ENCODE results near the gene KHDRBS2. TPM values are rescaled to one million over a fixed set of nuclear protein-coding genes. Genes with fewer than 3 reads are reported as not detected.

KHDRBS2 gene
- total RNA-seq, 1 experiment from 2014 or later = 1.2 TPM

GRCh38 chr6:62043084-62043483 is 242.9 kb downstream of the KHDRBS2 start:
- DNase-seq (ENCODE audit: low spot score) (no peak), ATAC-seq (no peak)
- H3K27me3 Mint-ChIP-seq (ENCODE audit: low read depth) = no peaks in the 10 kb centered on the region
- peaks cover 6% of the 10 kb centered on the region for H3K36me3 Mint-ChIP-seq
- H3K9me3 Mint-ChIP-seq = peaks cover 15% of the 10 kb centered on the region; the same call in 1 of the 2 replicates
- peaks cover 12% of the 10 kb centered on the region for H3K4me1 Mint-ChIP-seq
- H3K27ac Mint-ChIP-seq = no peak overlapping the region
- ChIA-PET CTCF (no interaction called here), POLR2A (no interaction called here)
- no peak overlapping the region for H3K4me3 Mint-ChIP-seq
- no peak for TF ChIP-seq FOXP4 (CRISPR knock-in tag; IDR thresholded peaks at IDR 0.05)
- no peak for TF ChIP-seq ZNF121 (CRISPR knock-in tag; IDR thresholded peaks at IDR 0.05)
- TF ChIP-seq HMGA2 (CRISPR knock-in tag; IDR thresholded peaks at IDR 0.05) = no peak
- no peak for TF ChIP-seq TEAD1 (CRISPR knock-in tag; IDR thresholded peaks at IDR 0.05)
- TF ChIP-seq NFE2L1 (CRISPR knock-in tag; IDR thresholded peaks at IDR 0.05) = no peak
- TF ChIP-seq CREB1 (CRISPR knock-in tag; IDR thresholded peaks at IDR 0.05) = no peak
- TF ChIP-seq ZBTB21 (CRISPR knock-in tag; IDR thresholded peaks at IDR 0.05; ENCODE audit: borderline replicate concordance) = no peak
- TF ChIP-seq JUN (CRISPR knock-in tag; IDR thresholded peaks at IDR 0.05) = no peak
- no peak for TF ChIP-seq ATF2 (CRISPR knock-in tag; IDR thresholded peaks at IDR 0.05; ENCODE audit: borderline replicate concordance, low read depth)
- TF ChIP-seq ZNF671 (CRISPR knock-in tag; IDR thresholded peaks at IDR 0.05) = no peak
- TF ChIP-seq GABPB1 (CRISPR knock-in tag; IDR thresholded peaks at IDR 0.05) = no peak
- no peak for TF ChIP-seq NR1H2 (CRISPR knock-in tag; IDR thresholded peaks at IDR 0.05)
- no peak for TF ChIP-seq ATF6 (CRISPR knock-in tag; IDR thresholded peaks at IDR 0.05)
- no peak for TF ChIP-seq ELF4 (CRISPR knock-in tag; IDR thresholded peaks at IDR 0.05; ENCODE audit: low read depth)
- no peak for TF ChIP-seq ZMAT4 (CRISPR knock-in tag; IDR thresholded peaks at IDR 0.05)
- no peak for TF ChIP-seq CREM (CRISPR knock-in tag; IDR thresholded peaks at IDR 0.05)
- no peak for TF ChIP-seq SMAD4 (CRISPR knock-in tag; IDR thresholded peaks at IDR 0.05)
- TF ChIP-seq MAX (CRISPR knock-in tag; IDR thresholded peaks at IDR 0.05) = no peak
- TF ChIP-seq E2F5 (CRISPR knock-in tag; IDR thresholded peaks at IDR 0.05) = no peak

- ATAC-seq (no peak), DNase-seq (ENCODE audit: low spot score) (no peak)
- ChIA-PET CTCF (no interaction called here), POLR2A (no interaction called here)
- no peak overlapping the region for H3K27ac Mint-ChIP-seq
- peaks cover 19% of the 10 kb centered on the region for H3K4me1 Mint-ChIP-seq
- TF ChIP-seq CDX4 (CRISPR knock-in tag; IDR thresholded peaks at IDR 0.05; ENCODE audit: borderline replicate concordance) (no peak), TP53 (CRISPR knock-in tag; IDR thresholded peaks at IDR 0.05) (no peak), ZNF263 (CRISPR knock-in tag; IDR thresholded peaks at IDR 0.05; ENCODE audit: low read depth) (no peak), E2F4 (CRISPR knock-in tag; IDR thresholded peaks at IDR 0.05; ENCODE audit: borderline replicate concordance, low read depth) (no peak), ZNF512 (CRISPR knock-in tag; IDR thresholded peaks at IDR 0.05; ENCODE audit: borderline replicate concordance) (no peak)
- no peak overlapping the region for H3K4me3 Mint-ChIP-seq
- peaks cover 14% of the 10 kb centered on the region; the same call in 1 of the 2 replicates for H3K9me3 Mint-ChIP-seq
- no peaks in the 10 kb centered on the region for H3K27me3 Mint-ChIP-seq (ENCODE audit: low read depth)
- H3K36me3 Mint-ChIP-seq = peaks cover 6% of the 10 kb centered on the region
Measured at GRCh38 chr6:62042429-62042828, 243.6 kb downstream of the KHDRBS2 start.
